ENCODE data around the gene CENPH.
"Not testable (repeated sequence)": the region's sequence is repeated elsewhere in the genome, so short reads cannot be mapped to it uniquely, and the experiment has no call there.

Gene CENPH

DNA sequence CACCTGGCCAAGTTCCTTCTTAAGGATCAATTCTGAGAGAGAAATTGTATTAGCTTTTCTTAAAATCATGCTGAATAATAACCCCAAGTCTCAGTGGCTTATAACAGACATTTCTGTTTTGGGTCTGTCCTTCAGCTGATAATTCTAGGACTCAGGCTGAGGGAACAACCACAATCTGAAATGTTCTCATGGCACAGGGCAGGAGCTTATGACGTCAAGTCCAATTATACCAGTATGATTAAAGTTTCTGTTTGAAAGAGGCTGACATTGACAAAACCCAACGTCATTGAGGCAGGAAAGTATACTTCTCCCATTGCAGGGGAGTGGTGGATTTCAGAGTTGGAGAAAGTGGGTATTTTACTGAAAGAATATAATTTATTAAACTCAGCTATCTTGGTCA is 21.8 kb downstream of the CENPH start:
- no peak for DNase-seq

DNA sequence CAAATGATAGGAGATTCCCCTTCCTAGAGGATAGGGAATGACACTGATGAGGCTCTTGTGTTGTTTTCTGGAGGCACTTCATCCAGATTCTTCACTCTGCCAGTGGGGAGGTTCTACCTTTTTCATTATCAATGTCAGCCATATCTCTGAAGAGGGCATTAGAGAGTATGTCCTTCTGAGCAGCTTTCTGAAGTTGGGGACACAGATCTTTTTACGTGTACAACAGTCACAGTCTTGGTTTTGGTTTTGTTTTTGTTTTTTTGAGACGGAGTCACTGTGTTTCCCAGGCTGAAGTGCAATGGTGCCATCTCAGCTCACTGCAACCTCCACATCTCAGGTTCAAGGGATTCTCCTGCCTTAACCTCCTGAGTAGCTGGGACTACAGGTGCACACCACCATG is 22.6 kb downstream of the CENPH start:
- no peak for DNase-seq

DNA sequence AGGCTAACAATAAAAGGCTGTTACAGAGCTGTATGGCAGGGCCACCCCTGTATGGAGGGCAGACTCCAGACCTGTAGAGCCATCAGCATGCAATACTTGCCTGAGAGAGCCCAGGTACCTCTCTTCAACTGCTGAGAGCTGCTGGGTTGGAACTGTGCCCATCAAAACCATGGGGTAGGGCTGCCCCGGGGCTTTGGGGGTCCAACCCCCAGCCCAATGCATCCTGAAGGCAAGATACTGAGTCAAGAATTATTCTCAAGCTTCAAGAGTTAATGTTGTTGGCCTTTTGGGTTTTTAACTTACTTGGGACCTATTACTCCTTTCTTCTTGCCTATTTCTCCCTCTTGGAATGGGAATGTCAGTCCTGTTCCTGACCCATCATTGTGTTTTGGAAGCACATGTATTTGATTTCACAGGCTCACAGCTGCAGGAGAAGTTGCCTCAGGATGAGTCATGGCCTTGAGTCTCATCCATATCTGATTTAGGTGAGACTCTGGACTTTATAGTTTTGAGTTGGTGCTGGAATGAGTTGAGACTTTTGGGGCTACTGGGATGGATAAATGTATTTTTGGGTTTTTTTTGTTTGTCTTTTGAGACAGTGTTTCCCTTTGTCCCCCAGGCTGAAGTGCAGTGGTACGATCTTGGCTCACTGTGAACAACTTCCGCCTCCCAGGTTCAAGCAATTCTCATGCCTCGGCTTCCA is 24.3 kb downstream of the CENPH start:
- peak; percentile 69 for DNase-seq

DNA sequence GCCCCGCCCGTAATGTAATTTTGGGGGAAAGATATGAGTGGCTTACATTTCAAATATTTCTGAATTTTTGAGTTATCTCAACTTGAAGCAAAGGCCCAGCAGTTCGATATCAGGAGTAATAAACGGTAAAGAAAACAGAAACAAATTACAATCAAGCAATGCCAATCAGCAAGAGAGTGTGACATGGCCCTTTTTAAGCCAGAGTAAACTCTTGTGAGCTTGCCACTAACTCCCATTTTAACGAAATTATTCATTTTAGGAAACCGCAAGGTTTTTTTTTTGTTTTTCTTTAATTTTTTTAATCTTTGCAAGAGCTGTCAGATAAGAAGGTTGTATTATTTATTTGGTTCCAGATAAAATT is 27.7 kb downstream of the CENPH start:
- DNase-seq: no peak

DNA sequence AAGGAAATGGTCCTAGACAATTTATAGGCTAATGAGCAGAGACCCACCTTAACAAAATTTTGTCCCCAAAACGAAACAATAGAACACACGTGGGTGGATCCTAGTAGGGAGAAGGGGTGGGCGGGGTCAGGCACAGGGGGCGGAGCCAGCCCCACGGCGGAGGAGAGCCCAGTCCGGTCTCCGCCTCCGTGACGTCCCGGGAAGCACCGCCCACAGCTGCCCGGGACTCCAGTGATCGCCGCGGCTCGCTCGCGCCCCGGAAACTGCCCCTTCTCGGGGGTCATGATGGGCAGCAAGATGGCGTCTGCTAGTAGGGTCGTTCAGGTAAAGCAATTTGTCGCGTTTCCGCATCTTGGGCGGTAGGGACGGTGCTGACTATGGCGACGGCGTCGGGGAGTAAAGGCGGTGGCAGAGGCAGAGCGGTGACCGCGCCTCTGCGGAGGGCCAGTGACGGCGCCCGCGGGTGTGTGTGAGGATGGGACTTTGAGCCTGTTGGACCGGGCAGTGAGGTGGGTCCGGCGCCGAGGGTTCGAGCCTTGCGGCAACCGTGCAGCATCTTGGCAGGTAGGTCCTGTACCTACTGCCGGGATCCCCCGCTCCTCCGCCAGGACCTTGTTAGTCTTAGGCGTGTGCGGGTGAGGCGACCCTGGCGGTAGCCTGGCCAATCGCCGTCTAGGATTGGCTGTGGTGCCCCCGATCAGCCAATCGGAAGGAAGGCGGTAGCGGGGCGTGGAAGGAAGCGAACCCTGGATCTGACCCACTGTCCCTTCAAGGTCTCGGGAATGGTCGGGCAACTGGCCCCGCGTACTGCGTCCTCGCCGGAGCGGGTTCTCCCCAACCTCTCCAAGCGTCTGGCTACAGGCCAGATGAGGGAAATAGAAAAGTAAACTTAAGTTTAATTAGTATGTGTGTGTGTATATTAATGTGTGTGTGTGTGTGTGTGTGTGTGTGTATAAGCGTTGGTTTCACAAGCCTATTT is 28.5 kb downstream of the CENPH start:
- peak; percentile 93 for DNase-seq

DNA sequence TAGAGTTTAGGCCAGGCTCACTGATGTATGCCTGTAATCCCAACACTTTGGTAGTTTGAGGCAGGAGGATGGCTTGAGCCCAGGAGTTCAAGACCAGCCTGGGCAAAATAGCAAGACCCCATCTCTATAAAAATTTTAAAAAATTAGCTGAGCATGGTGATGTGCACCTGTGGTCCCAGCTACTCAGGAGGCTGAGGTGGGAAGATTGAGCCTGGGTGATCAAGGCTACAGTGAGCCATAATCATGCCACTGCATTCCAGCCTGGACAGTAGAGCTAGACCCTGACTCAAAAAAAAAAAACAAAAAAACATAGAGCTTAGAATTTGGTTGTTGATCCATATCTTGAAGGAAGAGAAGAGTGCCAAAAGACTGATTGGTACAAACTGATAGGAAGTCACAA is 30.6 kb downstream of the CENPH start:
- DNase-seq: no peak

DNA sequence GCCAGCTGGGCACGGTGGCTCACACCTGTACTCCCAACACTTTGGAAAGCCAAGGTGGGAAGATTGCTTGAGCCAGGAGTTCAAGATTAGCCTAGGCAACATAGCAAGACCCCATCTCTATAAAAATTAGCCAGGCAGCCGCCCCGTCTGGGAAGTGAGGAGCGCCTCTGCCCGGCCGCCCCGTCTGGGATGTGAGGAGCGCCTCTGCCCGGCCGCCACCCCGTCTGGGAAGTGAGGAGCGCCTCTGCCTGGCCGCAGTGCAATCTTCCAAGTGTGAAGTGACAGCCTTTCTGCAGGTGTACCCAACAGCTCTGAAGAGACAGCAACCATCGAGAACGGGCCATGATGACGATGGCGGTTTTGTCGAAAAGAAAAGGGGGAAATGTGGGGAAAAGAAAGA is 31.0 kb downstream of the CENPH start:
- DNase-seq: not testable (repeated sequence)

DNA sequence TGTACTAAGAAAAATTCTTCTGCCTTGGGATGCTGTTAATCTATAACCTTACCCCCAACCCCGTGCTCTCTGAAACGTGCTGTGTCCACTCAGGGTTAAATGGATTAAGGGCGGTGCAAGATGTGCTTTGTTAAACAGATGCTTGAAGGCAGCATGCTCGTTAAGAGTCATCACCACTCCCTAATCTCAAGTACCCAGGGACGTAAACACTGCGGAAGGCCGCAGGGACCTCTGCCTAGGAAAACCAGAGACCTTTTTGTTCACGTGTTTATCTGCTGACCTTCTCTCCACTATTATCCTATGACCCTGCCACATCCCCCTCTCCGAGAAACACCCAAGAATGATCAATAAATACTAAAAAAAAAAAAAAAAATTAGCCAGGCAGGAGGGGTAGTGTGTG is 31.4 kb downstream of the CENPH start:
- DNase-seq: not testable (repeated sequence)

DNA sequence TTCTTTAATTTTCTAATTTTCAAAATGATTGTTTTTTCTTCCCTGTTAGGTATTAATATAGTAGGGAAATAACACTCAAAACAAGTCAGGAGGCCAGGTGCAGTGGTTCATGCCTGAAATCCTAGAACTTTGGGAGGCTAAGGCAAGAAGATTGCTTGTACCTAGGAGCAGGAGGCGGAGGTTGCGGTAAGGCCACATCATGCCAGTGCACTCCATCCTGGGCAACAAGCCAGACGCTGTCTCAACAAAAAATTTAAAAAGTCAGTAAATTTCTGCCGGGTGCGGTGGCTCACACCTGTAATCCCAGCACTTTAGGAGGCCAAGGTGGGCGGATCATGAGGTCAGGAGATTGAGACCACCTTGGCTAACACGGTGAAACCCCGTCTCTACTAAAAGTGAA is 35.1 kb downstream of the CENPH start:
- no peak for DNase-seq

DNA sequence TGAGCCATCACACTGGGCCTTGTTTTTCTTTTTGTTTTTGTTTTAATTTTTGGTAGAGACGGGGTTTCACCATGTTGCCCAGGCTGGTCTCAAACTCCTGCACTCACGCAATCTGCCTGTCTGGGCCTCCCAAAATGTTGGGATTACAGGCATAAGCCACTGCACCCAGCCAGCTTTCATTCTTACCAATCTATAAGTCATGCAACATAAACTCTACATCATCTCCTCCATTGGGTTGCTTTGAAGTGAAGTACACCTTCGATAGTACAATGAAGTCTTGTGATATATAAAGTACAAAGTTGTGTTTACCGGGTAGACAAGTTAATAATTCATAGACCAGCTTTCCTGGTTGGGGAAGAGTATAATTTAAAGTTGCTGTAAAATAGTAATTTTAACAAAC is 36.5 kb downstream of the CENPH start:
- DNase-seq: no peak

DNA sequence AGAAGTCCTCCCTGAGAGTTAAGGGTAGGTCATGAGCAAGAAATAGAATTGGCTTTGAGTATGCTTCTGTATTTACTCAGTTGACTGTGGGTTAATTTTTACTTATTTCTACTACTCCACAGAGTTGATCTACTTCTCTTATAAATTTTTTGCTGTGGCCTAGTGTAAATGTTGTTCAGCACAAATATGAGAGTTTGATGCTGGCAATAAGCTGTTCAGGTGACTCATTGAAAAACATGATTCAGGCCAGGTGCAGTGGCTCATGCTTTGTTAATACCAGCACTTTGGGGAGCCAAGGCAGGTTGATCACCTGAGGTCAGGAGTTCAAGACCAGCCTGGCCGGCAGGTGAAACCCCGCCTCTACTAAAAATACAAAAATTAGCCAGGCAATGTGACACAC is 40.8 kb downstream of the CENPH start:
- no peak for DNase-seq

DNA sequence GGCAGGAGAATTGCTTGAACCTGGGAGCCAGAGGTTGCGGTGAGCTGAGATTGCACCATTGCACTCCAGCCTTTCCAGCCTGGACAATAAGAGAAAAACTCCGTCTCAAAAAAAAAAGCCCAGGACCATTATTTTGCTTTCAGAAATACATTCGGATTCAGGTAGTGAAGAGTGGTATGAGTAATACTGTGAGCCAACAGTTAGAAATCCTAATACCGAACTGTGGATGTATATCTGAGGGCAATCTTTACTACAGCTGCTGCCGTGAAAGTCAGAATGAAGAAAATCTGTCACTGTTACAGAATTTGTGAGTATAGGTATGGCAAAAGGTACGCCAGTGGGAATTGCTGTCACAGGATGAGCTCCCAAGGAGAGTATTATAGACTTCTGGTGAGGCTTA is 41.9 kb downstream of the CENPH start:
- no peak for DNase-seq

DNA sequence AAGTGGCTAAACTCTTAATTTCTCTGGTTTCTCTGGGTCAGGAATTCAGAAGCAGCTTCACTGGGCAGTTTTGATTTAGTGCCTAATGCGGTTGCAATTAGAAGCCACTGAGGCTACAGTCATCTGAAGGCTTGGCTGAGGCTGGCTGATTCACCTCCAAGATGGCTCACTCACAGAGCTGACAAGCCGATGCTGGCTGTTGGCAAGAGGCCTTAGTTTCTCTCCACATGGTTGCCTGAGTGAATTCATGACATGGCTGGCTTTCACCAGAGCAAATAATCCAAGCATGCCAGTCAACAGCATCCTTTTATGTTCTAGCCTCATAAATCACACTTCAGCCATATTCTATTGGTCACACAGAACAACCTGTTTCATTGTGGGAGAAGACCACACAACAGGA is 42.5 kb downstream of the CENPH start:
- DNase-seq: no peak

DNA sequence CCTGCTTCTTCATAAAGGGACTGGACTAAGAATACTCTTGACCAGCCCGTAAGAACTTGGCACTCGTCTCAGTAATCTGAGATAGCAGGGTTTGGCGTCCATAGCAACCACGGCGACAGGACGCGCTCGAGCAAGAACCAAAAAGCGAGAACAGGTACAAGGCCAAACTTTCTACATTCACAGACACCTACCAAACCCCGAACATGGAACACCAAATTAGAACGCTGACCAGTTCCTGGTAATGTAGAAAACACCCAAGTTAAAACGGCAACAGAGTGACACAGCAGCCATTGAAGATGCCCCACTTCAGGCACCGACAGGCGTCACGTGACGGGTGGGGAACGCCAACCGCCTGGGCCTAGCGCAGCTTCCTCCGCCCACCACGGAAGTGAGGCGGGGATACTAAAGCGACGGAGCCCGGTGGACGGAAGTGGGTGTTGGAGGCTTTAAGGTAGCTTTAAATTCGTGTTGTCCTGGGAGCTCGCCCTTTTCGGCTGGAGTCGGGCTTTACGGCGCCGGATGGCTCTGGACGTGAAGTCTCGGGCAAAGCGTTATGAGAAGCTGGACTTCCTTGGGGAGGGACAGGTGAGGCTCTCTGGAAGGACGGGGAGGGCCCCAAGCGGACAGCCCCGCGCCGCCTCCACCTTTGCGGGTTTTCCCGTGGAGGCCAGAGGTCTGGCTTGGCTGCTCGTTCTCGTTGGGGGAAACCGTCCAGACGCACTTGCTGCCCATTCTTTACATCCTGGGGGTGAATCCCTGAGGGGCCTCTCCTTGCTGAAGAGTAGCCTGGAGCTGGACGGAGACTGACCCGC is 45.3 kb downstream of the CENPH start, which contains the start of gene CDK7:
Gene CDK7 (plus strand): TSS at position 430 of the 812 bp plus-strand sequence. CDS start 90 bp downstream, at position 520.
- peak; percentile 92 for DNase-seq

DNA sequence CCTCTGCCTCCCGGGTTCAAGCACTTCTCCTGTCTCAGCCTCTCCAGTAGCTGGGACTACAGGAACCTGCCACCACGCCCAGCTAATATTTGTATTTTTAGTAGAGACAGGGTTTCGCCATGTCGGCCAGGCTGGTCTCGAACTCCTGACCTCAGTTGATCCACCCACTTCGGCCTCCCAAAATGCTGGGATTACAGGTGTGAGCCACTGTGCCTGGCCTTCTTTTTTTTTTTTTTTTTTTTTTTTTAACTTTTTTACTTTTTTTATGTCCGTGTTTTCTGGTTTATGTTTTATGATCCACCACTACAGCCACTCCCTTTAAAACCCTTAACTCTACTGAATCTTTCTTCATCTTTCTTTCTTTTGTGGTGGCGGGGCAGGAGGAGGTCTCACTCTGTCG is 47.4 kb downstream of the CENPH start:
- not testable (repeated sequence) for DNase-seq

DNA sequence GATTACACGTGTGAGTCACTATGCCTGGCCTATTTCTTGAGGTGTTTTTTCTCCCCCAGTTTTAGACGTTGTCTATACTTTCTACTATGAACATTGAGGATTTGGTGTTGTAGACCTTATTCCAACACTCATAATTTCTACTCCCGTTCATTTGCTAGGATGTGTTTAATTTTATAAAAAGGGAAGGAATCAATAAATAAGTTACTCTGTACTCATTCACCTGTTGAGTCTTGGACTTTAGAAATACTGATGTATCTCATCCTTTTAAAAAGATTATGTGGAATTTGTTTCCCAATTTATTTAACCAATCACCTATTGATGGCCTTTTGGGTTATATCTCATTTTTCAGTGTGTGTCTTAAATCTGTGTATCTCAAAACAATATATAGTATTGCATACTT is 48.5 kb downstream of the CENPH start:
- no peak for DNase-seq

DNA sequence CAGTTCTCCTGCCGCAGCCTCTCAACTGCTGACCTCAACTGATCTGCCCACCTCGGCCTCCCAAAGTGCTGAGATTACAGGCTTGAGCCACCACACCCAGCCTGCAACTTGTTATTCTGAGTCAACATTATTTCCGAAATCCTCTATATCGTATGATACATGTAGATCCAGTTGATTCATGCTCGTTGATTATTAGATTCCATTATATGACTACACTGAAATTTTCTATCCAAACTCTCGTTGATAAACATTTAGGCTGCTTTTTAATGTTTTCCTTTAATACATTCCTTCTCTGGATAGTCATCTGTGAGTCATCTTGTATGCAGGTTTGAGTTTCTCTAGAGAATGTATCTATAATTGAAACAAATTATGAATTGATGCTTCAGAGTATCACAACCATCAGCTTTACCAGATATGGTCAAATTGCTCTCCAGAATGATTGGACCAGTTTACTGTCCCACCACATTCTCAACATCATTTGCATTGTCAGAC is 49.4 kb downstream of the CENPH start:
- DNase-seq: peak; percentile 96

DNA sequence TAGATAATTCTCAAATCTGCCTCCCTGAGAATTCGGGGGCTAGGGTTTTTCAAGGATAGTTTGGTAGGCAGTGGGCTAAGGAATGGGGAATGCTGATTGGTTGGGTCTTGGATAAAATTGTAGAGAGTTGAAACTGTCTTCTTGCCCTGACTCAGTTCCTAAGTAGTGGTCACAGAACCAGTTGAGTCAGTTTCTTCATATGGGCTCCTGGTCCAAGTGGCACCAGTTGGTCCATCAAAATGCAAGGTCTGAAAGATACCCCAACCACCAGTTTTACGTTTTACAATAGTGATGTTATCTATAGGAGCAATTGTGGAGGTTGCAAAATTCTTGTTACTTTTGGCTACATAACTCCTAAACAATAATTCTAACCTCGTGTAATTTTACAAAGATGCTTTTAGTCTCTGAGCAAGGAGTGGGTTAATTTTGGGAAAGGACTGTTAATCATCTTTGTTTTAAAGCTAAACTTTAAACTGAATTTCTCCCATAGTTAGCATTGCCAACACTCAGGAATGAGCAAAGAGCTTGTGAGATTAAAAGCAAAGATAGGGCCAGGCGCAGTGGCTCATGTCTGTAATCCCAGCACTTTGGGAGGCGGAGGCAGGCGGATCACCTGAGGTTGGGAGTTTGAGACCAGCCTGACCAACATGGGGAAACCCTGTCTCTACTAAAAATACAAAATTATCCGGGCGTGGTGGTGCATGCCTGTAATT is 53.0 kb downstream of the CENPH start:
- DNase-seq: no peak

DNA sequence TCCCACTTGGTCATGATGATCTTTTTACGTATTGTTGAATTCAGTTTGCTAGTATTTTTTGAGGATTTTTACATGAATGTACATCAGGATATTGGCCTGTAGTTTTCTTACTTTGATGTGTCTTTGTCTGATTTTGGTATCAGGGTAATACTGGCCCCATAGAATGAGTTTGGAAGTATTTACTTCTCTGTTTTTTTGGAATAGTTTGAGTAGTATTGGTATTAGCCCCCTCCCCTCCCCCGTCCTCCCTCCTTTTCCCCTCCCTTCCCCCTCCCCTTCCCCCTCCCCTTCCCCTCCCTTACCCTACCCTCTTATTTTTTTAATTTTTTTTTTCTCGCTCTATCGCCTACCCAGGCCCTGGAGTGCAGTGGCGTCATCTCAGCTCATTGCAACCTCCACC is 55.6 kb downstream of the CENPH start:
- DNase-seq: no peak

DNA sequence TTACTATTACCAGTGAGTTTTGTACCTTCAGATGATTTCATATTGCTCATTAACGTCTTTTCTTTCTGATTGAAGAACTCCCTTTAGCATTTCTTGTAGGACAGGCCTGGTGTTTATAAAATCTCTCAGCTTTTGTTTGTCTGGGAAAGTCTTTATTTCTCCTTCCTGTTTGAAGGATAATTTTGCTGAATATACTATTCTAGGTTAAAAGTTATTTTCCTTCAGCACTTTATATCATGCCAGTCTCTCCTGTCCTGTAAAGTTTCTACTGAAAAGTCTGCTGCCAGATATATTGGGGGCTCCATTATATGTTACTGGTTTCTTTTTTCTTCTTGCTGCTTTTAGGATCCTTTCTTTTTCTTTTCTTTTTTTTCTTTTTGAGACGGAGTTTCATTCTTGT is 58.6 kb downstream of the CENPH start:
- no peak for DNase-seq

DNA sequence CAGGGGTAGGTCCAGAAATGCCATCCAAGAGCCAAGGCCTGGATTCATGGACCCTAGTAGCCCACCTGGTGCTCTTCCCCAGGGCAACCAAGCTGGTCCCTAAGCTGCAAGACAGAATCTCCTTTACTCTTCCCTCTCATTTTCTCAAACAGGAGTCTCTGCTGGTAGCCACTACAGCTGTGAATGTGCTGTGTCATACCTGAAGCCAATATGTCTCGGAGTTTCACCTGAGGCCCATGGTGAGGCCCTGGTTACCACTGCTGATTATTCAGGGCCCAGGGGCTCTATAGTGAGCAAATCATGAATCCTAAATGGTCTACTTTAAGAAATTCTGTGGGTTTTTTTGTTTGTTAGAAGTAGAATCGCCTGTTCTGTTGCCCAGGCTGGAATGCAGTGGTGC is 61.2 kb downstream of the CENPH start:
- DNase-seq: no peak

DNA sequence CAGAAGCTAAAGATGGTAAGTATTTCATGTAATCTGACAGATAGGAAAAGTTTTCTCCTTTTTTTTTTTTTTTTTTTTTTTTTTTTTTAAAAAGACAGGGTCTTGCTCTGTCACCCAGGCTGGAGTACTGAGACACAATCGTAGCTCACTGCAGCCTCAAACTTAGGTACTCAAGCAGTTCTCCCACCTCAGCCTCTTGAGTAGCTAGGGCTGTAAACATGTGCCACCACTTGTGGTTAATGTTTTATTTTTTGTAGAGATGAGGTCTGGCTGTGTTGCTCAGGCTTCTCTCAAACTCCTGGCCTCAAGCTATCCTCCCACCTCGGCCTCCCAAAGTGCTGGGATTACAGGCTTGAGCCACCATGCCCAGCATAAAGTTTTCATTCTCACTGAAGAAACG is 63.1 kb downstream of the CENPH start:
- DNase-seq: no peak
